Adrenal gland (tissue), 5 donors: ENCODE measurements around the gene ZNF697.

ENCODE experiments used
- POLR2A ChIP-seq, 2 donors: fragments of 450-650 bp; IDR thresholded peaks; one replicate each; pipeline ENCODE4 v1.6.1; 2017; ENCODE audit warnings: antibody characterized with exemption in 2 of 2, mild to moderate bottlenecking in 2 of 2, moderate library complexity in 1 of 2
- TF ChIP-seq, protein P1 (sequence below), 6 experiments: fragments of 450-650 bp in 4 of 6; fragments of 200-600 bp in 2 of 6; sonication (generic) in 1 of 6; IDR thresholded peaks; 1 replicate in 5 of 6; 2 replicates in 1 of 6; pipeline versions ENCODE4 v1.5.1 to v1.8.0; 2016 to 2021; ENCODE audit warnings: antibody characterized with exemption in 6 of 6, mild to moderate bottlenecking in 2 of 6, moderate library complexity in 1 of 6
- donor health status: DM: no; HTN: no; CAD: no.

DNA sequence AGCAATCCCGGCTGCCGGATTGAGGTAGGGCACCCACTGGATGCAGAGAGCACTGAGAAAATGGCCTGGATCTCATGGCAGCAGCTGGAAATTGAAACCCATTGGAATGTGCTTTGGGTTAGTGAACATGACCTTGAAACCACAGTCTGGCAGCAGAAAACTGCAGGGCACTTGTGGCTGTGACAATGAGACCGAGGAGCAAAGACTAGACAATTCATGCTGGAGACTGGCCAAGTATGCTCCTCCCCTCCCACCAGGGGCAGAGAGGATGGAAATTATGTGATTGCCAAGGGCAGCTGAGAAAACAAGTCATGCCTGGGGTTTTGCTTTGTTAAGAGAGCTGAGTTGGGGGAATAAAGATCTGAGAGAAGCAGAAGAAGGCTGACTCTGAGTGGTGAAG is 60.7 kb downstream of the ZNF697 start:
- TF ChIP-seq, protein P1, sequence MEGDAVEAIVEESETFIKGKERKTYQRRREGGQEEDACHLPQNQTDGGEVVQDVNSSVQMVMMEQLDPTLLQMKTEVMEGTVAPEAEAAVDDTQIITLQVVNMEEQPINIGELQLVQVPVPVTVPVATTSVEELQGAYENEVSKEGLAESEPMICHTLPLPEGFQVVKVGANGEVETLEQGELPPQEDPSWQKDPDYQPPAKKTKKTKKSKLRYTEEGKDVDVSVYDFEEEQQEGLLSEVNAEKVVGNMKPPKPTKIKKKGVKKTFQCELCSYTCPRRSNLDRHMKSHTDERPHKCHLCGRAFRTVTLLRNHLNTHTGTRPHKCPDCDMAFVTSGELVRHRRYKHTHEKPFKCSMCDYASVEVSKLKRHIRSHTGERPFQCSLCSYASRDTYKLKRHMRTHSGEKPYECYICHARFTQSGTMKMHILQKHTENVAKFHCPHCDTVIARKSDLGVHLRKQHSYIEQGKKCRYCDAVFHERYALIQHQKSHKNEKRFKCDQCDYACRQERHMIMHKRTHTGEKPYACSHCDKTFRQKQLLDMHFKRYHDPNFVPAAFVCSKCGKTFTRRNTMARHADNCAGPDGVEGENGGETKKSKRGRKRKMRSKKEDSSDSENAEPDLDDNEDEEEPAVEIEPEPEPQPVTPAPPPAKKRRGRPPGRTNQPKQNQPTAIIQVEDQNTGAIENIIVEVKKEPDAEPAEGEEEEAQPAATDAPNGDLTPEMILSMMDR (IDR thresholded peaks at IDR 0.05) = no peak
- no peak for TF ChIP-seq POLR2A (IDR thresholded peaks at IDR 0.05)
